K562 (cell line): ENCODE data around the gene A4GNT. TPM values are rescaled to one million over a fixed set of nuclear protein-coding genes. Genes with fewer than 3 reads are reported as not detected.

Source experiments
- ATAC-seq: fragments of 200-7000 bp; cut with Tn5 transposase; 3 replicates; pipeline ENCODE4 v1.9.1; 2020; ENCODE audit warnings: moderate library complexity
- BruUV-seq: library from RNA; stranded (reverse); fragments of 400-500 nt; replicated peaks from 2 replicates; lab custom pipeline; 2021; lab: Mats Ljungman, UMichigan
- CTCF ChIA-PET: fragments of 300-600 bp; formaldehyde crosslinking; extraction: SDS; loops from one replicate; lab custom pipeline; 2021; ENCODE audit warnings: low intra/inter-chr PET ratio; lab: Yijun Ruan, JAX
- POLR2A ChIA-PET: fragments of 300-600, 350-650 bp; sonication (Branson Sonifier 250); formaldehyde crosslinking; extraction: SDS; loops from one replicate; lab custom pipeline; 2021; ENCODE audit warnings: antibody characterized with exemption, inconsistent platforms; lab: Yijun Ruan, JAX
- DNase-seq, 4 experiments: peaks; one replicate each; pipeline versions ENCODE4 v3.0.0 to v3.0.0-alpha.2; 2011 to 2018; ENCODE audit warnings: low spot score in 3 of 4, mixed read lengths in 3 of 4; ENCODE audit errors: extremely low read depth in 1 of 4
- FAIRE-seq: peaks from 2 replicates; lab custom pipeline; 2011; peaks lifted over from hg19 to GRCh38; lab: Jason Lieb, UNC
- H2AFZ ChIP-seq: 2 replicates; pipeline ENCODE4 v1.6.0; 2011; ENCODE audit warnings: low read depth, low read length, control low read depth, inconsistent platforms
- H3K27ac ChIP-seq: fragments of 200-600 bp; 3 replicates; pipeline ENCODE4 v1.8.0; 2011; ENCODE audit warnings: low read depth, mild to moderate bottlenecking, control low read depth, inconsistent platforms, low read length, moderate library complexity, mixed read lengths; ENCODE audit errors: extremely low read depth
- H3K27me3 ChIP-seq, 2 experiments: fragments of 300-600 bp in 1 of 2; 2 replicates in 1 of 2; 3 replicates in 1 of 2; pipeline versions ENCODE4 v1.6.0 to v1.8.0; 2011; ENCODE audit warnings: inconsistent platforms in 2 of 2, low read length in 2 of 2, mild to moderate bottlenecking in 1 of 2, mixed read lengths in 1 of 2, moderate library complexity in 1 of 2; ENCODE audit not compliant: control insufficient read depth in 2 of 2, insufficient read depth in 2 of 2
- H3K36me3 ChIP-seq: fragments of 300-600 bp; 3 replicates; pipeline ENCODE4 v1.8.0; 2011; ENCODE audit warnings: mild to moderate bottlenecking, low read length, inconsistent platforms; ENCODE audit not compliant: control insufficient read depth, insufficient read depth
- H3K4me1 ChIP-seq, 2 experiments: fragments of 200-600 bp in 1 of 2; replicated peaks in 1 of 2; 2 replicates in 1 of 2; 3 replicates in 1 of 2; pipeline versions ENCODE4 v1.5.1 to v1.8.0; 2011; ENCODE audit warnings: inconsistent platforms in 2 of 2, low read length in 2 of 2, mild to moderate bottlenecking in 1 of 2, mixed read lengths in 1 of 2, moderate library complexity in 1 of 2; ENCODE audit not compliant: control insufficient read depth in 2 of 2, insufficient read depth in 2 of 2
- H3K4me2 ChIP-seq: 2 replicates; pipeline ENCODE4 v1.6.1; 2011; ENCODE audit warnings: low read length, control low read depth, inconsistent platforms, mixed read lengths; ENCODE audit not compliant: insufficient read depth
- H3K4me3 ChIP-seq: fragments of 200-600 bp; sonication (generic), shearing (Covaris generic); 2 replicates; pipeline ENCODE4 v1.5.1; 2016; ENCODE audit warnings: control low read depth, inconsistent platforms
- H3K79me2 ChIP-seq: fragments of 200-600 bp; 3 replicates; pipeline ENCODE4 v1.8.0; 2011; ENCODE audit warnings: low read length, inconsistent platforms; ENCODE audit not compliant: control insufficient read depth, insufficient read depth
- H3K9ac ChIP-seq, 2 experiments: 2 replicates each; pipeline versions ENCODE4 v1.6.0 to v1.6.1; 2011; ENCODE audit warnings: low read depth in 2 of 2, low read length in 2 of 2, control low read depth in 1 of 2, inconsistent platforms in 1 of 2, mild to moderate bottlenecking in 1 of 2, mixed read lengths in 1 of 2; ENCODE audit not compliant: insufficient read depth in 1 of 2
- H3K9me1 ChIP-seq: one replicate; pipeline ENCODE4 v1.6.0; 2011; ENCODE audit warnings: inconsistent platforms, mild to moderate bottlenecking, low read length, moderate library complexity; ENCODE audit not compliant: control insufficient read depth, insufficient read depth
- H3K9me3 ChIP-seq: replicated peaks from 2 replicates; pipeline ENCODE4 v1.5.1; 2011; ENCODE audit warnings: low read depth, low read length, inconsistent platforms; ENCODE audit not compliant: control insufficient read depth, insufficient read depth
- H4K20me1 ChIP-seq: replicated peaks from 2 replicates; pipeline ENCODE4 v1.6.1; 2011; ENCODE audit warnings: low read length, inconsistent platforms, mixed read lengths; ENCODE audit not compliant: control insufficient read depth, insufficient read depth
- BCLAF1 ChIP-seq, 2 experiments: fragments of 450-650 bp in 1 of 2; IDR thresholded peaks; 2 replicates each; pipeline ENCODE4 v1.6.1; 2011 to 2017; ENCODE audit warnings: low read depth in 2 of 2, antibody characterized with exemption in 1 of 2, borderline replicate concordance in 1 of 2, low read length in 1 of 2, mild to moderate bottlenecking in 1 of 2, mixed read lengths in 1 of 2; ENCODE audit not compliant: control insufficient read depth in 1 of 2
- MBD1 ChIP-seq: fragments of 250-450 bp; sonication (Bioruptor Pico); IDR thresholded peaks from 2 replicates; pipeline ENCODE4 v1.8.0; 2022; ENCODE audit warnings: inconsistent platforms
- ZNF277 ChIP-seq: fragments of 250-450 bp; sonication (Bioruptor Pico); IDR thresholded peaks from 2 replicates; pipeline ENCODE4 v1.8.0; 2022; ENCODE audit warnings: inconsistent platforms, mild to moderate bottlenecking, moderate library complexity, borderline replicate concordance
- ZNF717 ChIP-seq: fragments of 250-450 bp; sonication (Bioruptor Pico); IDR thresholded peaks from 2 replicates; pipeline ENCODE4 v1.5.0; 2021
- WGBS: fragments of 100-300 bp; shearing (Covaris generic); methylation state at CpG from one replicate; pipeline ENCODE4 v1.1.6; 2016; ENCODE audit warnings: low coverage, mixed read lengths; ENCODE audit not compliant: insufficient coverage; ENCODE audit errors: missing lambda C conversion rate; 5-methylcytosine and 5-hydroxymethylcytosine counted together
- in situ Hi-C: fragments of 300-500 bp; cut with MboI; formaldehyde crosslinking; loops from 4 replicates; pipeline ENCODE4 v1.15.0; 2018; ENCODE audit warnings: inconsistent platforms, mixed read lengths
- intact Hi-C: fragments of 100-400 bp; cut with micrococcal nuclease; formaldehyde crosslinking; loops from 2 replicates; pipeline ENCODE4 v1.14.2; 2022
- polyA plus RNA-seq, 8 experiments: library from polyadenylated mRNA; depleted of rRNA in 4 of 8; stranded (reverse) in 5 of 8; unstranded in 3 of 8; fragments of >200 nt; fragmentation: Nextera tagmentation in 2 of 8; fragmentation: Illumina TruSeq in 1 of 8; extraction: Ambion mirVana in 2 of 8; extraction: Trizol in 1 of 8; gene quantifications; 2 replicates each; pipeline versions ENCODE4 v1.2.1 to v1.2.3, GENCODE V29; 2011 to 2014; ENCODE audit warnings: inconsistent platforms in 1 of 8, missing spikeins in 1 of 8
- total RNA-seq, 7 experiments: library from RNA; depleted of rRNA in 6 of 7; stranded (reverse); fragments of >200 nt in 6 of 7; fragmentation: Illumina TruSeq in 2 of 7; extraction: Trizol in 2 of 7; gene quantifications; 2 replicates each; pipeline versions ENCODE4 v1.2.1 to v1.2.3, GENCODE V29; 2011 to 2021; ENCODE audit warnings: low replicate concordance in 1 of 7

Gene A4GNT
- total and polyA plus RNA-seq, 9 of the 15 experiments (the other 6 are each of a cell fraction or from before 2014, with no cell fraction given) = not detected

GRCh38 chr3:138097192-138098172 lies 34.7 kb downstream of the A4GNT start (continued):
- no peak for TF ChIP-seq BCLAF1 (IDR thresholded peaks at IDR 0.05; ENCODE audit: borderline replicate concordance in 1 of 2, control insufficient read depth in 1 of 2, low read depth in 2 of 2, low read length in 1 of 2)

- H3K4me3 ChIP-seq = no peak overlapping the region
- BruUV-seq = no TSS peak
- no peak for TF ChIP-seq ZNF277 (CRISPR knock-in tag)
- no peak for TF ChIP-seq MBD1 (CRISPR knock-in tag)
- TF ChIP-seq ZNF717 (CRISPR knock-in tag) = no peak
- no peak overlapping the region for H3K9ac ChIP-seq
- ATAC-seq (no peak), DNase-seq (no peak), FAIRE-seq (no peak)
- POLR2A ChIA-PET = interaction anchor here (1.1 kb wide), 1 partner anchor 10 kb away, joined by 3 read pairs; no protein-coding TSS in a partner anchor
- H3K27me3 ChIP-seq = peaks cover 0 to 11% of the 10 kb centered on the region in 2 experiments; a peak in 2 of 5 replicates
- in situ Hi-C loops (no loop called here), intact Hi-C loops (no loop called here)
- WGBS = 0% methylated on average over 2 of the region's 2 CpGs
- CTCF ChIA-PET = no interaction called here
- no peaks in the 10 kb centered on the region for H3K9me3 ChIP-seq
- no peaks in the 10 kb centered on the region for H3K36me3 ChIP-seq
- no peaks in the 10 kb centered on the region; the same call in 1 of the 2 replicates for H4K20me1 ChIP-seq
- H3K27ac ChIP-seq = no peak overlapping the region
- no peak overlapping the region for H3K4me2 ChIP-seq
- no peaks in the 10 kb centered on the region for H3K4me1 ChIP-seq
- H3K79me2 ChIP-seq = no peaks in the 10 kb centered on the region
- no peaks in the 10 kb centered on the region for H3K9me1 ChIP-seq
- no peak overlapping the region for H2AFZ ChIP-seq
Observed at GRCh38 chr3:138093721-138094120, 38.5 kb downstream of the A4GNT start.
